ENCODE data around the gene ZFHX2. TPM values are rescaled to one million over a fixed set of nuclear protein-coding genes. Genes with fewer than 3 reads are reported as not detected.
"Not testable (repeated sequence)": the region's sequence is repeated elsewhere in the genome, so short reads cannot be mapped to it uniquely, and the experiment has no call there.

The ZFHX2 gene
- under 1 TPM; 0.19 to 0.49 (median 0.27) TPM for total RNA-seq

GRCh38 chr14:23551266-23552028 is at the start of gene ZFHX2:
ZFHX2 (minus strand) TSS chr14:23551765; CDS start chr14:23535325, 16,440 bp downstream.
- intact Hi-C loops (cut with DNase I; ENCODE audit: low total_unique reads): no loop called here
- 0% methylated on average over 48 to 49 of the region's 49 CpGs for WGBS, 2 donors
- peak within 1 kb of the TSS; percentile 40 for H3K4me3 ChIP-seq (ENCODE audit: low read depth, poor library complexity, severe bottlenecking)
- TF ChIP-seq, protein P1, sequence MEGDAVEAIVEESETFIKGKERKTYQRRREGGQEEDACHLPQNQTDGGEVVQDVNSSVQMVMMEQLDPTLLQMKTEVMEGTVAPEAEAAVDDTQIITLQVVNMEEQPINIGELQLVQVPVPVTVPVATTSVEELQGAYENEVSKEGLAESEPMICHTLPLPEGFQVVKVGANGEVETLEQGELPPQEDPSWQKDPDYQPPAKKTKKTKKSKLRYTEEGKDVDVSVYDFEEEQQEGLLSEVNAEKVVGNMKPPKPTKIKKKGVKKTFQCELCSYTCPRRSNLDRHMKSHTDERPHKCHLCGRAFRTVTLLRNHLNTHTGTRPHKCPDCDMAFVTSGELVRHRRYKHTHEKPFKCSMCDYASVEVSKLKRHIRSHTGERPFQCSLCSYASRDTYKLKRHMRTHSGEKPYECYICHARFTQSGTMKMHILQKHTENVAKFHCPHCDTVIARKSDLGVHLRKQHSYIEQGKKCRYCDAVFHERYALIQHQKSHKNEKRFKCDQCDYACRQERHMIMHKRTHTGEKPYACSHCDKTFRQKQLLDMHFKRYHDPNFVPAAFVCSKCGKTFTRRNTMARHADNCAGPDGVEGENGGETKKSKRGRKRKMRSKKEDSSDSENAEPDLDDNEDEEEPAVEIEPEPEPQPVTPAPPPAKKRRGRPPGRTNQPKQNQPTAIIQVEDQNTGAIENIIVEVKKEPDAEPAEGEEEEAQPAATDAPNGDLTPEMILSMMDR (IDR thresholded peaks at IDR 0.05): peak in 1 of 3 donors; percentile 8
- no peak for TF ChIP-seq POLR2A (IDR thresholded peaks at IDR 0.05)
- peak in 1 of 2 donors; percentile 91 for DNase-seq (ENCODE audit: low spot score in 2 of 2)

DNA sequence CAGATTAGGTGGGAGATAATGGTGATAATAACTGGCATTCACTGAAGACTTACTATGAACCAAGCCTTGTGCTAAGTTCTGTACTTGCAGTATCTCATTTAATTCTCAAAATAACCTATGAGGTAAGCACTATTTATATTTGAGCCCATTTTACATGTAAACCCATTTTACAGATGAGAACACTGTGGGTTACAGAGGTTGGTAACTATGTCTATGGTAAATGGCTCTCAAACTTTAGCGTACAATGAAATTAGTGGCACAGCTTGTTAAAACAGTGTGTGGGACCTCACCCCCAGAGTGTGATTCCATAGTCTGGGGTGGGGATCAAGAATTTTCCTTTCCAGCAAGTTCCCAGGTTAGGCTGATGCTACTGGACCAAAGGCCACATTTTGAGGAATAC is 49.2 kb upstream of the ZFHX2 start:
- H3K4me3 ChIP-seq (ENCODE audit: low read depth, poor library complexity, severe bottlenecking): no peak overlapping the region
- TF ChIP-seq, protein P1 (IDR thresholded peaks at IDR 0.05): no peak
- TF ChIP-seq POLR2A (IDR thresholded peaks at IDR 0.05): no peak
- DNase-seq (ENCODE audit: low spot score in 2 of 2): no peak
- 96 to 100% methylated on average over 1 of the region's 1 CpG for WGBS, 2 donors
- intact Hi-C loops (cut with DNase I; ENCODE audit: low total_unique reads): no loop called here

- 76 to 92% methylated on average over 2 of the region's 2 CpGs for WGBS, 2 donors
- TF ChIP-seq POLR2A (IDR thresholded peaks at IDR 0.05): no peak
- TF ChIP-seq, protein P1 (IDR thresholded peaks at IDR 0.05): no peak
- no peak overlapping the region for H3K4me3 ChIP-seq (ENCODE audit: low read depth, poor library complexity, severe bottlenecking)
- intact Hi-C loops (cut with DNase I; ENCODE audit: low total_unique reads): no loop called here
- no peak for DNase-seq (ENCODE audit: low spot score in 2 of 2)
Observed at GRCh38 chr14:23600322-23600707, 48.8 kb upstream of the ZFHX2 start.

- WGBS, 2 donors: 83 to 91% methylated on average over 3 of the region's 3 CpGs
- DNase-seq (ENCODE audit: low spot score in 2 of 2); H3K4me3 ChIP-seq (ENCODE audit: low read depth, poor library complexity, severe bottlenecking); intact Hi-C loops (cut with DNase I; ENCODE audit: low total_unique reads): not testable (repeated sequence)
Observed at GRCh38 chr14:23594191-23594590, 42.6 kb upstream of the ZFHX2 start.

GRCh38 chr14:23590198-23590597 is 38.6 kb upstream of the ZFHX2 start:
- DNase-seq (ENCODE audit: low spot score in 2 of 2): peak in 1 of 2 donors; percentile 9
- no peak overlapping the region for H3K4me3 ChIP-seq (ENCODE audit: low read depth, poor library complexity, severe bottlenecking)
- WGBS, 2 donors: 89 to 90% methylated on average over 4 of the region's 4 CpGs
- intact Hi-C loops (cut with DNase I; ENCODE audit: low total_unique reads): no loop called here
- TF ChIP-seq, protein P1 (IDR thresholded peaks at IDR 0.05): no peak
- TF ChIP-seq POLR2A (IDR thresholded peaks at IDR 0.05): no peak

DNA sequence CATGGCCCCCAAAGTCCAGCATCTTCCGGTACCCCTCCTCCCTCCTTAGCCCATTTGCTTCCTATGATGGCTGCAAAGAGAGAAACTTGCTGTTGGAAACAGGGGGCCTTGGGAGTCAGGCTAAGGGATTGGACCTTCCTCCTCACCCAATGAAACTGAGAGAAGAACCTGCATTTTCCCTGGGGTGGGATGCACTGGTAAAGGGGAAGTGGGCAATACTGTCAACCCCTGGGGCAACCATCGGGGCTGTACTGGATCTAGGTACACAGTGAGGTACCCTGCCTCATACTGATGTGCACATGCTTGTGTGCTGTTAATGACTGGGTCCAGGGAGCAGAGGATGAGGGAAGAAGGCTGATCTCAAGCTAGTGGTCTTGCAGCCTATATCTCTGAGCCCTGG is 38.0 kb upstream of the ZFHX2 start:
- intact Hi-C loops (cut with DNase I; ENCODE audit: low total_unique reads): no loop called here
- WGBS, 2 donors: 86 to 87% methylated on average over 2 of the region's 2 CpGs
- TF ChIP-seq, protein P1 (IDR thresholded peaks at IDR 0.05): no peak
- no peak for TF ChIP-seq POLR2A (IDR thresholded peaks at IDR 0.05)
- DNase-seq (ENCODE audit: low spot score in 2 of 2): peak in 1 of 2 donors; percentile 26
- H3K4me3 ChIP-seq (ENCODE audit: low read depth, poor library complexity, severe bottlenecking): no peak overlapping the region
